ENCODE data around the gene CBY1. TPM values are rescaled to one million over a fixed set of nuclear protein-coding genes. Genes with fewer than 3 reads are reported as not detected.

The CBY1 gene
- total RNA-seq, 1 donor from 2014 or later: 14.0 TPM

DNA sequence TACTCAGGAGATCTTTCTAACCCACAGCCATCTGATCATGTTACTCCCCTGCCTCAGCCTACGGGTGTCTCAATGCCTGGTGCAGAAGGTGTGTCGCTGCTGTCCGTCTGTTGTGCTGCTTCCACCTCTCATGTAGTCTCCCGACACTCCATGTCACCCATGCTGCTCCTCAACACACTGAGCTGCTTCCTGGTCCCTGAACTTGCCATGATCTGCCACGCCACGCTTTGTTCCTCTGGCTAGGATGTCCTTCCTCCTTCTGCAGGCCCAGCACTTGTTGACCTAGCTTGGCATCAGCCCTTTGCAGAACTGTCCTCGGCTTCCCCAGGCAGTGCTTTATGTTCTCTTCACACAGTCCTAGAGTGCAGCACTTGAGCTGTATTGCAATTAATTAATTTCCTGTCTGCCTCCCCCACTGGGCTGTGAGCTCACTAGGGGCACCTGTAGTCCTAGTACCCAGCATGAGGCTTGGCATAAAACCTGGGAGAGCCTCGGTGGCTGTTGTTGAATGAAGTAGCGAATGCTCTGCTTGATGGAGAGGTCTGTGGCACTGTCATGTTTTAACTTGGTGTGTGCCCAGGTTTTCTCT lies 58.8 kb downstream of the CBY1 start:
- H3K36me3 ChIP-seq: peaks cover 8 to 32% of the 10 kb centered on the region in 2 donors
- no peaks in the 10 kb centered on the region for H3K27me3 ChIP-seq
- no peaks in the 10 kb centered on the region for H3K9me3 ChIP-seq
- TF ChIP-seq, protein P1, sequence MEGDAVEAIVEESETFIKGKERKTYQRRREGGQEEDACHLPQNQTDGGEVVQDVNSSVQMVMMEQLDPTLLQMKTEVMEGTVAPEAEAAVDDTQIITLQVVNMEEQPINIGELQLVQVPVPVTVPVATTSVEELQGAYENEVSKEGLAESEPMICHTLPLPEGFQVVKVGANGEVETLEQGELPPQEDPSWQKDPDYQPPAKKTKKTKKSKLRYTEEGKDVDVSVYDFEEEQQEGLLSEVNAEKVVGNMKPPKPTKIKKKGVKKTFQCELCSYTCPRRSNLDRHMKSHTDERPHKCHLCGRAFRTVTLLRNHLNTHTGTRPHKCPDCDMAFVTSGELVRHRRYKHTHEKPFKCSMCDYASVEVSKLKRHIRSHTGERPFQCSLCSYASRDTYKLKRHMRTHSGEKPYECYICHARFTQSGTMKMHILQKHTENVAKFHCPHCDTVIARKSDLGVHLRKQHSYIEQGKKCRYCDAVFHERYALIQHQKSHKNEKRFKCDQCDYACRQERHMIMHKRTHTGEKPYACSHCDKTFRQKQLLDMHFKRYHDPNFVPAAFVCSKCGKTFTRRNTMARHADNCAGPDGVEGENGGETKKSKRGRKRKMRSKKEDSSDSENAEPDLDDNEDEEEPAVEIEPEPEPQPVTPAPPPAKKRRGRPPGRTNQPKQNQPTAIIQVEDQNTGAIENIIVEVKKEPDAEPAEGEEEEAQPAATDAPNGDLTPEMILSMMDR (IDR thresholded peaks at IDR 0.05): no peak
- DNase-seq (ENCODE audit: low spot score in 2 of 2): no peak
- H3K27ac ChIP-seq: peak overlapping the region in 1 of 2 donors; percentile 12
- H3K4me3 ChIP-seq: no peak overlapping the region
- peaks cover 0 to 14% of the 10 kb centered on the region in 2 donors for H3K4me1 ChIP-seq
- intact Hi-C loops (cut with DNase I): no loop called here

DNA sequence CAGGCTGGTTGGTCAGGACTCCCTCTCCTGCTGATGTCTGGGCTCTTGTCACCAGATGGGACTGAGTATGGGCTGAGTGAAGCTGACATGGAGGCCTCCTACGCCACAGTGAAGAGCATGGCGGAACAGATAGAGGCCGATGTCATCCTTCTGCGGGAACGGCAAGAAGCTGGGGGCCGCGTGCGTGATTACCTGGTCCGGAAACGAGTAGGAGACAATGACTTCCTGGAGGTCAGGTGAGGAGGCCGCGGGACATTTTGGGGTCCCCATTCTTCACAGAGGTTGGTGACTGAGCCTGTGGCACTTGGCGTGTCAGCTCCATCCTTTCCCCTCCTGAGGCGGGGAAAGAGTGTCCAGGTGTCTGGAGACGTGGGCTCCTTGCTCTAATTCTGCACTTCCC lies 59.4 kb downstream of the CBY1 start:
- Histone ChIP-seq H3K4me1 (peaks cover 0 to 14% of the 10 kb centered on the region in 2 donors), H3K27ac (no peak overlapping the region)
- DNase-seq (ENCODE audit: low spot score in 2 of 2): no peak

DNA sequence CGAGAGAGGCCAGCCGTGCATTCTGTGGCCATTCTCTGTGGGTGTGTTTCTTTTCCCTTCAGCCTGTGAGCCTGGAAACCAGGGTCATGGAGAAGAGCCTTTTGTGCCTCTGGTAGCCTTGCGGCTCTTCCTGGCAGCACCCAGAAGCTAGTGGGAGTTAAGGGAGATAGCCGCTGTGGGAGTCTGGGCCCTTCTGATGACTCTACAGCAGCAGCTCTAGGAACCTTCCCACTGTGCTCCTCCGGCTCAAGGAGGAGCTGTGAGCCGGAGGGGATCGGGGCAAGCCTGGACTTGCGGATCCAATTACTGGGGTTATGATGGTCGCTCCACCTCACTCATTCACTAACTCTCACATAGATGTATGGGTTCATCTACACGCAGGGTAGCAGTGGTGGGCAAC lies 59.8 kb downstream of the CBY1 start:
- H3K4me1 ChIP-seq: peaks cover 0 to 14% of the 10 kb centered on the region in 2 donors
- intact Hi-C loops (cut with DNase I): no loop called here
- no peak for DNase-seq (ENCODE audit: low spot score in 2 of 2)

More for the DNA sequence above, 59.4 kb downstream of the CBY1 start:
- TF ChIP-seq, protein P1 (IDR thresholded peaks at IDR 0.05): no peak
- Histone ChIP-seq H3K36me3 (peaks cover 14 to 36% of the 10 kb centered on the region in 2 donors), H3K9me3 (no peaks in the 10 kb centered on the region), H3K4me3 (no peak overlapping the region), H3K27me3 (no peaks in the 10 kb centered on the region)
- intact Hi-C loops (cut with DNase I): no loop called here

DNA sequence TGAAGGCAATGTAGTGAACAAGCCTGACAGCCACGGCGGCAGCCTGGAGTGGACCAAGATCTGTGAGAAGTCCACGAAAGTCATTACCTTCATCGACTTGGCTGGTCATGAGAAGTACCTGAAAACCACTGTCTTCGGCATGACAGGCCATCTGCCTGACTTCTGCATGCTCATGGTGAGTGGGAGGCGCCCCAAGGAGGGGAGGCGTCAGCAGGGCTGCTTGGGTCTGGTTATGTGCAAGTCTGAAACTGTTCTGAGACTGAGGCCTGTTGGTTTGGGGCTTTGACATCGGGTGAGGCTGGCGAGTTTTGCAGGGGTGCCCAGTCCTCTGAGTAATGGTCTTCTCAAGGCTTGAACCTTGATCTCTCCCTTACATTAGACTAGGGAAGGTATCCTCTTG lies 60.4 kb downstream of the CBY1 start:
- Histone ChIP-seq H3K36me3 (peaks cover 23 to 43% of the 10 kb centered on the region in 2 donors), H3K27me3 (no peaks in the 10 kb centered on the region)

More for the DNA sequence above, 59.8 kb downstream of the CBY1 start:
- TF ChIP-seq, protein P1 (IDR thresholded peaks at IDR 0.05): no peak
- no peaks in the 10 kb centered on the region for H3K27me3 ChIP-seq
- peaks cover 18 to 40% of the 10 kb centered on the region in 2 donors for H3K36me3 ChIP-seq
- no peak overlapping the region for H3K27ac ChIP-seq
- no peaks in the 10 kb centered on the region for H3K9me3 ChIP-seq
- H3K4me3 ChIP-seq: no peak overlapping the region

DNA sequence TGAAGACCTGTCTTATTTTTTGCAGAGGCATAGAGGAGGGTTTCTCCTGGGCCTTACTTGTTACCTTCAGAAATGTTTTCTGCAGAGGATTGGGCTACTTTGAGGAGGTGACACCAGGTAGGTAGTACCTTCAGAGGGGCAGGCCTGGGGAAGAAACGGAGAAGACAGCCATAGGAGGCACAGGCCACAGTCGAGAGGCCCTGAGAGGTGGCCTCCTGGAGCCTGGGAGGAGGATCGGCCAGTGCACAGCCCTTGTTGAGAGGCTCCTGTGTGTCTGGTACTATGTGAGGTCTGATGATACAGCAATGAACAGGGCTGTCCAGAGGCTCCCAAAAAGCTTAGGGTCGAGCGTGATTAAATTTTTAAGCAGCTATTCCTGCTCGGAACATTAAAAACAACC lies 60.8 kb downstream of the CBY1 start:
- Histone ChIP-seq H3K9me3 (no peaks in the 10 kb centered on the region), H3K27ac (peak overlapping the region; percentile 17 to 63), H3K4me1 (peaks cover 0 to 14% of the 10 kb centered on the region in 2 donors), H3K27me3 (no peaks in the 10 kb centered on the region), H3K36me3 (peaks cover 23 to 47% of the 10 kb centered on the region in 2 donors), H3K4me3 (no peak overlapping the region)
- TF ChIP-seq, protein P1 (IDR thresholded peaks at IDR 0.05): no peak
- intact Hi-C loops (cut with DNase I): no loop called here
- no peak for DNase-seq (ENCODE audit: low spot score in 2 of 2)

More for the DNA sequence above, 60.4 kb downstream of the CBY1 start:
- H3K9me3 ChIP-seq: no peaks in the 10 kb centered on the region
- peak overlapping the region in 1 of 2 donors; percentile 63 for H3K27ac ChIP-seq
- TF ChIP-seq, protein P1 (IDR thresholded peaks at IDR 0.05): no peak
- H3K4me1 ChIP-seq: peaks cover 0 to 14% of the 10 kb centered on the region in 2 donors
- no peak for DNase-seq (ENCODE audit: low spot score in 2 of 2)
- no peak overlapping the region for H3K4me3 ChIP-seq
- intact Hi-C loops (cut with DNase I): no loop called here
